Activated T-cell treated with anti-CD3 and anti-CD28 coated beads for 24 hours (primary cell): ENCODE data around the gene RAB20.

Experiments
- DNase-seq: peaks from one replicate; pipeline ENCODE4 v3.0.0-alpha.2; 2020; ENCODE audit warnings: low read depth

The RAB20 gene

GRCh38 chr13:110529522-110530311, 31.8 kb downstream of the RAB20 start:
- DNase-seq, result no peak

- DNase-seq, result no peak
Measured at GRCh38 chr13:110528911-110529310, 32.6 kb downstream of the RAB20 start.

GRCh38 chr13:110528371-110528770, 33.2 kb downstream of the RAB20 start:
- no peak for DNase-seq

- no peak for DNase-seq
Measured at GRCh38 chr13:110525328-110526319, 35.9 kb downstream of the RAB20 start.

- no peak for DNase-seq
Measured at GRCh38 chr13:110524541-110525257, 36.8 kb downstream of the RAB20 start.

GRCh38 chr13:110523838-110524540, 37.5 kb downstream of the RAB20 start:
- DNase-seq, result no peak

GRCh38 chr13:110523180-110523579, 38.3 kb downstream of the RAB20 start:
- no peak for DNase-seq

- no peak for DNase-seq
Measured at GRCh38 chr13:110522721-110523120, 38.8 kb downstream of the RAB20 start.

GRCh38 chr13:110521946-110522345, 39.6 kb downstream of the RAB20 start:
- DNase-seq, result no peak

GRCh38 chr13:110521296-110521680, 40.2 kb downstream of the RAB20 start:
- no peak for DNase-seq

GRCh38 chr13:110520431-110521295, 40.9 kb downstream of the RAB20 start:
- DNase-seq, result no peak

GRCh38 chr13:110519506-110519905, 42.0 kb downstream of the RAB20 start:
- DNase-seq, result no peak

GRCh38 chr13:110519046-110519445, 42.5 kb downstream of the RAB20 start:
- DNase-seq, result no peak

- DNase-seq, result no peak
Measured at GRCh38 chr13:110518571-110518970, 43.0 kb downstream of the RAB20 start.

GRCh38 chr13:110518226-110518525, 43.3 kb downstream of the RAB20 start:
- DNase-seq, result no peak

GRCh38 chr13:110517505-110518225, 43.9 kb downstream of the RAB20 start:
- no peak for DNase-seq

GRCh38 chr13:110516500-110516899, 45.0 kb downstream of the RAB20 start:
- DNase-seq, result no peak

GRCh38 chr13:110512198-110512740, 49.3 kb downstream of the RAB20 start:
- DNase-seq, result no peak

GRCh38 chr13:110511509-110512181, 49.9 kb downstream of the RAB20 start:
- DNase-seq, result no peak
